Tibial nerve (tissue), 4 donors: Measurements from ENCODE around the gene NPEPL1. TPM values are rescaled to one million over a fixed set of nuclear protein-coding genes. Genes with fewer than 3 reads are reported as not detected.

Experiments used
- DNase-seq, 2 donors: peaks; one replicate each; pipeline ENCODE4 v3.0.0-alpha.2; 2019; ENCODE audit warnings: low spot score in 2 of 2
- H3K27ac ChIP-seq, 4 donors: fragments of 200-600 bp; sonication (generic) in 3 of 4; one replicate each; pipeline ENCODE4 v1.5.1; 2017 to 2019; ENCODE audit warnings: mild to moderate bottlenecking in 1 of 4
- H3K27me3 ChIP-seq, 2 donors: fragments of 200-600 bp; sonication (generic) in 1 of 2; one replicate each; pipeline versions ENCODE4 v1.5.1 to v1.6.0; 2017 to 2019
- H3K36me3 ChIP-seq, 3 donors: fragments of 200-600 bp; sonication (generic); one replicate each; pipeline ENCODE4 v1.5.1; 2018 to 2019
- H3K4me1 ChIP-seq, 4 donors: fragments of 200-600 bp; sonication (generic) in 3 of 4; one replicate each; pipeline ENCODE4 v1.5.1; 2017 to 2019
- H3K4me3 ChIP-seq, 4 donors: fragments of 200-600 bp; sonication (generic) in 3 of 4; one replicate each; pipeline ENCODE4 v1.5.1; 2017 to 2019; ENCODE audit warnings: mild to moderate bottlenecking in 1 of 4, moderate library complexity in 1 of 4
- H3K9me3 ChIP-seq, 4 donors: fragments of 200-600 bp; sonication (generic) in 3 of 4; one replicate each; pipeline ENCODE4 v1.5.1; 2017 to 2019
- EP300 ChIP-seq, 2 donors: sonication (generic); formaldehyde crosslinking; IDR thresholded peaks; one replicate each; pipeline ENCODE4 v1.6.1; 2017; ENCODE audit warnings: antibody characterized with exemption in 2 of 2, mild to moderate bottlenecking in 1 of 2
- POLR2A ChIP-seq, 2 donors: fragments of 450-650 bp; IDR thresholded peaks; one replicate each; pipeline ENCODE4 v1.6.1; 2017; ENCODE audit warnings: antibody characterized with exemption in 2 of 2, mild to moderate bottlenecking in 2 of 2, moderate library complexity in 2 of 2
- WGBS, 2 donors: methylation state at CpG; one replicate each; pipeline ENCODE4 v1.1.5; 2018; 5-methylcytosine and 5-hydroxymethylcytosine counted together
- total RNA-seq, 4 donors: library from RNA; depleted of rRNA; stranded (reverse); fragments of >200 nt; gene quantifications; one replicate each; pipeline ENCODE4 v1.1.0, GENCODE V29; 2016
- TF ChIP-seq, protein P1 (sequence below), 5 experiments: fragments of 200-600 bp in 3 of 5; fragments of 450-650 bp in 2 of 5; sonication (generic) in 3 of 5; IDR thresholded peaks; one replicate each; pipeline ENCODE4 v1.5.1; 2016 to 2019; ENCODE audit warnings: antibody characterized with exemption in 5 of 5, mild to moderate bottlenecking in 3 of 5, moderate library complexity in 2 of 5

Gene NPEPL1
- total RNA-seq, 4 donors from 2014 or later, result 57.6 to 123 (median 73.0) TPM

DNA sequence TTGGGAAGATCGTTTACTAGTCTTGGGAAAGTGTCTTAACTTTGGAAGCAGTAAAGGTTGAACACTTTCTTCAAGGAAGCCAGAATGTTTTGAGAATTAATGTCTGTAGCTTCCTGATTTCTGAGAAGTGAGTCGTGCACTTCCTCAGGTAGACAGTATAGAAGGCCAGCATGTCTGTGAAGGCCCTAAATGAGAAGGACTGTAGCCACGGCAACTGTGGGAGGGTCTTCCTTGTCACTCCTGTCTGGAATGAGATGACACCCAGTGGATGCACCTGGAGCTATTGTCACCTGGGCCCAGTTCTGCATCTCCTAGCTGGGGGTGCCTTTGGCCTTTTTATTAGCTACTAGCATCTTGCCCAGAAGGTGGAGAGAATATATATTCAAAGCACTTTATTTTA, 32.8 kb upstream of the NPEPL1 start:
- Histone ChIP-seq H3K27me3 (no peaks in the 10 kb centered on the region), H3K27ac (no peak overlapping the region), H3K36me3 (peaks cover 0 to 25% (median 0%) of the 10 kb centered on the region in 3 donors), H3K4me1 (peaks cover 0 to 62% (median 20%) of the 10 kb centered on the region in 4 donors), H3K9me3 (no peaks in the 10 kb centered on the region), H3K4me3 (no peak overlapping the region)
- DNase-seq, result no peak
- WGBS, 2 donors, result 47 to 64% methylated on average over 3 of the region's 3 CpGs
- no peak for TF ChIP-seq EP300 (IDR thresholded peaks at IDR 0.05)
- no peak for TF ChIP-seq POLR2A (IDR thresholded peaks at IDR 0.05)
- TF ChIP-seq, protein P1, sequence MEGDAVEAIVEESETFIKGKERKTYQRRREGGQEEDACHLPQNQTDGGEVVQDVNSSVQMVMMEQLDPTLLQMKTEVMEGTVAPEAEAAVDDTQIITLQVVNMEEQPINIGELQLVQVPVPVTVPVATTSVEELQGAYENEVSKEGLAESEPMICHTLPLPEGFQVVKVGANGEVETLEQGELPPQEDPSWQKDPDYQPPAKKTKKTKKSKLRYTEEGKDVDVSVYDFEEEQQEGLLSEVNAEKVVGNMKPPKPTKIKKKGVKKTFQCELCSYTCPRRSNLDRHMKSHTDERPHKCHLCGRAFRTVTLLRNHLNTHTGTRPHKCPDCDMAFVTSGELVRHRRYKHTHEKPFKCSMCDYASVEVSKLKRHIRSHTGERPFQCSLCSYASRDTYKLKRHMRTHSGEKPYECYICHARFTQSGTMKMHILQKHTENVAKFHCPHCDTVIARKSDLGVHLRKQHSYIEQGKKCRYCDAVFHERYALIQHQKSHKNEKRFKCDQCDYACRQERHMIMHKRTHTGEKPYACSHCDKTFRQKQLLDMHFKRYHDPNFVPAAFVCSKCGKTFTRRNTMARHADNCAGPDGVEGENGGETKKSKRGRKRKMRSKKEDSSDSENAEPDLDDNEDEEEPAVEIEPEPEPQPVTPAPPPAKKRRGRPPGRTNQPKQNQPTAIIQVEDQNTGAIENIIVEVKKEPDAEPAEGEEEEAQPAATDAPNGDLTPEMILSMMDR (IDR thresholded peaks at IDR 0.05), result no peak

DNA sequence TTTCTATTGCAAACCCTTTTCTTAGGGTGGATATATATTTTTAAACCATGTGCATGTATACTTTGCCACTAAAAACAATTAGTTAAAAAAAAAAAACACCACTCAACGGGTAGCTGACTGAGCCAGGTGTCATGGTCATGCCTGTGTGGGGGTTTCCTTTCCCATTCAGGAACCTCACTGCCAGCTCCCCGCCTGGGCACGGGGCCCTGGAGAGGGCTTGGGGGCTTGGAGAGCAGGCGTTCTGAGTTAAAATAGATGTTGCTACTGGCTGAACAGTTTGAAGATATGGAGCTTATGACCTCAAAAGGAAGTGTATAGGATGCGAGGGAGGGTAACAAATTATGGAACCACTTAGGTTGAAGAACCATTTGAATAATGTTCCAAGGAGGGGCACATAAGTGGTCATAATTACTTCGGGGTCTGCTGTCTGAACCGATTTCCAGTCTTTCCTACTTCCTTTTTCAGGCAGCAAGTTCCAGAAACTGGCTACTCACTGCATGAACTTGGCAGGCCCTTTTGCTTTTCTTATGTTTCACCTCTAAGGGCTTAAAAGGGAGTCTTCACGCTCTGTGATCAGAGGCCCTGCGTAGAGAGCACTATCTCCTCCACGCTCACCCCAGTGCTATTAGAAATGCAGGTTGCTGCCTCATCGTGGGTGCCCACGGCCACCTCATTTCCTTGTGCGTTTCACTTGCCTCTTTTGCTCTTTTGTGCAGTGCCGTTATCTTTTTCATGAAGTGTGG, 31.6 kb upstream of the NPEPL1 start:
- TF ChIP-seq, protein P1 (IDR thresholded peaks at IDR 0.05), result no peak
- TF ChIP-seq POLR2A (IDR thresholded peaks at IDR 0.05), result no peak
- TF ChIP-seq EP300 (IDR thresholded peaks at IDR 0.05), result no peak
- 65 to 69% methylated on average over 14 of the region's 14 CpGs for WGBS, 2 donors
- Histone ChIP-seq H3K9me3 (no peaks in the 10 kb centered on the region), H3K4me1 (peaks cover 0 to 50% (median 12%) of the 10 kb centered on the region in 4 donors), H3K27me3 (no peaks in the 10 kb centered on the region), H3K27ac (no peak overlapping the region), H3K4me3 (no peak overlapping the region), H3K36me3 (peaks cover 0 to 28% (median 0%) of the 10 kb centered on the region in 3 donors)
- DNase-seq, result no peak

DNA sequence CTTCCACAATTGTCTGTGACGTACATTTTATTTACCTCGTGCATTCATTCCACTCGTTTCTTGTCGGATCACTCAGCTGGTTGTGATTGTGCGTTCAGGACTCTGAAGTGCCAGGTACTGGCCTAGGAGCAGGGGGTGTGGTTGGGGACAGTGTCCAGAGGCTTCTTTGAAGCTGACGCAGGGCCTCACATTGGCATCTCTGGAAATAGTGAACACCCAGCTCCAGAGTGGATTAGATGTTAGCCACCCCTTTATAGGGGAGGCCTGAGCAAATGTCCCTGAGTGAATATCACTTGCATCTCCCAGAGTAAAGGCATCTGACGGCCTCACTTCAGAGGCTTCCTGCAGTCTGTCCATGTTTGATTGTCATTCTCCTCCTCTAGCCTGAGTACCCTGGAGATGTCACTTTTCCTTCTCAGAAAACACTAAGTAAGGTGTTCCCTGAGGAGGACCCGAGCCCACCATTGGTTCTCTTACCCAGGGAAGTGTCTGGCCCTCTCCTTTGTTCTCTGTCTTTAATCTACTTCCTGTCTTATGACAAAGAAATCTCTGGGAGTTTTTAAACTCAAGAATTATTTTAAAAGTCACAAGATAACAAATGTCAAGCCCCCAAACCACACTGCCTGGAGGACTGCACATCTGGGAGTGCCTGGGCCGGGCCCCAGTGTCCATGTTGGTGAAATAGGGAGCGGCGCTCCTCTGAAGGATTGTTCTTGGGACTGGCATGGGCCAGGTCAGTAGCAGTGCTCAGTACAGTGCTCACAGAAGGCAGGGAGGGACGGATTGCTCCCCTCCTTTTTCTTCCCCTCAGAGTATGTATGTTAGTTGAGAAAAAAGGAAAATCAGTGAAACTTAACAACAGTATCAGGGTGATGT, 30.8 kb upstream of the NPEPL1 start:
- Histone ChIP-seq H3K36me3 (peaks cover 0 to 32% (median 0%) of the 10 kb centered on the region in 3 donors), H3K27me3 (no peaks in the 10 kb centered on the region), H3K4me1 (peaks cover 0 to 42% (median 8%) of the 10 kb centered on the region in 4 donors), H3K9me3 (no peaks in the 10 kb centered on the region), H3K4me3 (no peak overlapping the region), H3K27ac (peak overlapping the region in 1 of 4 donors; percentile 37)
- TF ChIP-seq POLR2A (IDR thresholded peaks at IDR 0.05), result no peak
- TF ChIP-seq, protein P1 (IDR thresholded peaks at IDR 0.05), result no peak
- no peak for TF ChIP-seq EP300 (IDR thresholded peaks at IDR 0.05)
- DNase-seq, result no peak
- WGBS, 2 donors, result 77 to 80% methylated on average over 12 of the region's 12 CpGs

DNA sequence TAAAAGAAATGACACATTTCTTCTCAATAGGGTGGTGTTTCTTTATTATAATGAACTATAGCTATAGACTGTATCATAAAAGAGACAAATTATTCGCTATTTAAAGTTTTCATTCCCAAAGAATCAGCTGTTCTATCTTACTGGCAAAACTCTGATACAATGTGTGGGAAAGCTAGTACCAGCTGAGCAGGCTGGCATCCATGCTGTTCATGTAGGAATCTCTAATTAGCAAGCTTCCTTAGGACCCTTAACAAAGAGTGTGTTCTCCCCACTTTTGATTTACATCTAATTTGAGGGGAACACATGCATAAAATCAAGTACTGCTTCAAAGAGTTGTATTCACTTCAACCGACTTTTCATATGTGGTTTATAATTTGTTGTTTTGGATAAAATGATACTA, 28.3 kb upstream of the NPEPL1 start:
- H3K9me3 ChIP-seq, result no peaks in the 10 kb centered on the region
- TF ChIP-seq, protein P1 (IDR thresholded peaks at IDR 0.05), result no peak
- TF ChIP-seq POLR2A (IDR thresholded peaks at IDR 0.05) (no peak), EP300 (IDR thresholded peaks at IDR 0.05) (no peak)
- H3K27ac ChIP-seq, result no peak overlapping the region
- H3K27me3 ChIP-seq, result no peaks in the 10 kb centered on the region
- 61 to 65% methylated on average over 2 of the region's 2 CpGs for WGBS, 2 donors
- peaks cover 0 to 47% (median 0%) of the 10 kb centered on the region in 3 donors for H3K36me3 ChIP-seq
- H3K4me3 ChIP-seq, result no peak overlapping the region
- peaks cover 0 to 17% (median 0%) of the 10 kb centered on the region in 4 donors for H3K4me1 ChIP-seq
- no peak for DNase-seq
